ENCODE results near the gene VSTM4.

- TF ChIP-seq CTCF (optimal IDR thresholded peaks at IDR 0.05 in 1 of 3, IDR thresholded peaks at IDR 0.05 in 1 of 3, conservative IDR thresholded peaks at IDR 0.05 in 1 of 3; ENCODE audit: extremely low read depth in 1 of 3, insufficient read depth in 2 of 3, low read length in 3 of 3) (no peak), EZH2 (IDR thresholded peaks at IDR 0.05; ENCODE audit: low read length) (no peak)
Measured at GRCh38 chr10:49054753-49055152, 60.6 kb downstream of the VSTM4 start.
